ENCODE measurements around the gene AGAP2. TPM values are rescaled to one million over a fixed set of nuclear protein-coding genes. Genes with fewer than 3 reads are reported as not detected.

Gene AGAP2
- polyA plus RNA-seq, 1 donor (not counting 4 experiments of a cell fraction or from before 2014, with no cell fraction given) = 0.13 TPM

- Histone ChIP-seq H3K79me2 (ENCODE audit: control insufficient read depth, insufficient read depth, low read length) (no peaks in the 10 kb centered on the region), H4K20me1 (ENCODE audit: control insufficient read depth, extremely low read depth, insufficient read depth, low read length) (no peaks in the 10 kb centered on the region), H3K4me1 (ENCODE audit: control insufficient read depth, extremely low read depth, insufficient read depth, low read length) (peaks cover 4% of the 10 kb centered on the region), H3K27me3 (ENCODE audit: control insufficient read depth, extremely low read depth, insufficient read depth, low read length) (no peaks in the 10 kb centered on the region), H3K4me2 (ENCODE audit: control insufficient read depth, extremely low read depth, insufficient read depth, low read depth, low read length) (peak overlapping the region; percentile 88), H3K4me3 (ENCODE audit: control insufficient read depth in 2 of 3, extremely low read depth in 1 of 3, insufficient read depth in 2 of 3, low read depth in 1 of 3, low read length in 3 of 3) (peak overlapping the region; percentile 87 to 94 (median 92)), H3K36me3 (ENCODE audit: control insufficient read depth in 2 of 2, extremely low read depth in 1 of 2, insufficient read depth in 2 of 2, low read length in 2 of 2) (peaks cover 0 to 3% of the 10 kb centered on the region in 2 experiments), H3K9me1 (ENCODE audit: control insufficient read depth, extremely low read depth, insufficient read depth, low read length) (no peaks in the 10 kb centered on the region), H2AFZ (ENCODE audit: control insufficient read depth, low read length) (peak overlapping the region; percentile 98), H3K9me3 (ENCODE audit: control insufficient read depth, low read depth, low read length) (no peaks in the 10 kb centered on the region), H3K9ac (ENCODE audit: control insufficient read depth, extremely low read depth, insufficient read depth, low read length) (peak overlapping the region; percentile 86), H3K27ac (ENCODE audit: control insufficient read depth, insufficient read depth, low read length) (no peak overlapping the region)
- dilution Hi-C loops (cut with MboI; ENCODE audit: extremely low pct_ligation_motif_present, low sequenced_read_pairs) = loop anchor here (25.0 kb wide), 1 partner anchor 140 kb away; the partner anchor contains the start of gene PIP4K2C
- no peak for DNase-seq (ENCODE audit: low read depth, low spot score)
- no peak for FAIRE-seq
- TF ChIP-seq EZH2 (IDR thresholded peaks at IDR 0.05; ENCODE audit: low read length) (no peak), CTCF (optimal IDR thresholded peaks at IDR 0.05 in 1 of 3, IDR thresholded peaks at IDR 0.05 in 1 of 3, conservative IDR thresholded peaks at IDR 0.05 in 1 of 3; ENCODE audit: extremely low read depth in 1 of 3, insufficient read depth in 2 of 3, low read length in 3 of 3) (peak; percentile 21 to 59 (median 49))
Measured at GRCh38 chr12:57726884-57727757, 11.4 kb downstream of the AGAP2 start.

GRCh38 chr12:57726151-57726883, 12.2 kb downstream of the AGAP2 start:
- H2AFZ ChIP-seq (ENCODE audit: control insufficient read depth, low read length) = peak overlapping the region; percentile 98
- H3K36me3 ChIP-seq (ENCODE audit: control insufficient read depth in 2 of 2, extremely low read depth in 1 of 2, insufficient read depth in 2 of 2, low read length in 2 of 2) = peaks cover 0 to 4% of the 10 kb centered on the region in 2 experiments
- H3K27ac ChIP-seq (ENCODE audit: control insufficient read depth, insufficient read depth, low read length) = peak overlapping the region; percentile 56
- peak overlapping the region; percentile 88 for H3K4me2 ChIP-seq (ENCODE audit: control insufficient read depth, extremely low read depth, insufficient read depth, low read depth, low read length)
- FAIRE-seq (peak; percentile 74), DNase-seq (ENCODE audit: low read depth, low spot score) (peak; percentile 38)
- TF ChIP-seq CTCF (optimal IDR thresholded peaks at IDR 0.05 in 1 of 3, IDR thresholded peaks at IDR 0.05 in 1 of 3, conservative IDR thresholded peaks at IDR 0.05 in 1 of 3; ENCODE audit: extremely low read depth in 1 of 3, insufficient read depth in 2 of 3, low read length in 3 of 3) = peak; percentile 71 to 94 (median 81)
- TF ChIP-seq EZH2 (IDR thresholded peaks at IDR 0.05; ENCODE audit: low read length) = no peak
- peaks cover 4% of the 10 kb centered on the region for H3K4me1 ChIP-seq (ENCODE audit: control insufficient read depth, extremely low read depth, insufficient read depth, low read length)
- dilution Hi-C loops (cut with MboI; ENCODE audit: extremely low pct_ligation_motif_present, low sequenced_read_pairs) = loop anchor here (25.0 kb wide), 1 partner anchor 139 kb away; the partner anchor contains the start of gene PIP4K2C
- no peaks in the 10 kb centered on the region for H3K27me3 ChIP-seq (ENCODE audit: control insufficient read depth, extremely low read depth, insufficient read depth, low read length)
- H4K20me1 ChIP-seq (ENCODE audit: control insufficient read depth, extremely low read depth, insufficient read depth, low read length) = no peaks in the 10 kb centered on the region
- H3K9me3 ChIP-seq (ENCODE audit: control insufficient read depth, low read depth, low read length) = no peaks in the 10 kb centered on the region
- no peaks in the 10 kb centered on the region for H3K79me2 ChIP-seq (ENCODE audit: control insufficient read depth, insufficient read depth, low read length)
- H3K4me3 ChIP-seq (ENCODE audit: control insufficient read depth in 2 of 3, extremely low read depth in 1 of 3, insufficient read depth in 2 of 3, low read depth in 1 of 3, low read length in 3 of 3) = peak overlapping the region; percentile 87 to 94 (median 92)
- no peaks in the 10 kb centered on the region for H3K9me1 ChIP-seq (ENCODE audit: control insufficient read depth, extremely low read depth, insufficient read depth, low read length)
- peak overlapping the region; percentile 86 for H3K9ac ChIP-seq (ENCODE audit: control insufficient read depth, extremely low read depth, insufficient read depth, low read length)
